ENCODE data around the gene COL4A2.
A peak's percentile ranks its signal among the peaks of the same experiment; 100 is the strongest.

The COL4A2 gene

GRCh38 chr13:110463871-110464510 is 156.9 kb downstream of the COL4A2 start:
- no peak for DNase-seq

DNA sequence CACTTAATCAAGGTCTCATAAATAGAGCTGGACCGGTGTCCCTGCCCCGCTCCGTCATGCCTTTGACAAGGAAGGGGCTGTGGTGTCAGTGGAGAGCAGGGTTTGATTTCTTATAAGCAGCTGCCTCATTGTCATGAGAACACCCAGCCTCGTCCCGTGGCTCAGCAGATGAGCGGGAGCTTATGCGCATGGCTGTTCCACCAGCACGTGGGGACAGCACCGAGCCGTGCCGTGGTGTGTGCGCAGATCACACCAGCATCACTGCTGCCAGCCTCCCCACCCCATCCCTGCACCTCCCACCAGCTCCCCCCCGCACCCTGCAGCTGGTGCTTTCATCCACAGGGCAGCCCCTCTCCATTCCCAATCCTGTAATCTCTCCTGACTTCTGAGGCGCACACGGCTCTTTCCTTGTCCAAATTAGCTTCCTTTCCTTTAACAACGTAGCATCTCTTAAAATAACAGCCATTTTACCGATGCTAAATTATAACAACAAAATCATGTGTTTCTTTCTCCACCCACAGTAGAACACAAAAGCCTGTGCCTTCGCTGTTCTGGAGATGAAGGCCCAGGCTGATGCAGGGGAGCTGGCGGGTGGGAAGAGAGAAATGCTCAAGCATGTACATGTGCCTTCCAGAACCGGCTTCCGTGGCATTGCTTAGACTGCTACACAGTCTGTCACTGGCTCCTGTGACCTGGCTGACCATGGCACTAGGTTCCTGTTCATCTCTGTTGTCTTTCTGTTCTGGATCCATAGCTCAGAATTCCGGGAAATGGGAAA is 157.7 kb downstream of the COL4A2 start:
- no peak for DNase-seq

- DNase-seq: no peak
Measured at GRCh38 chr13:110465696-110466095, 158.6 kb downstream of the COL4A2 start.

DNA sequence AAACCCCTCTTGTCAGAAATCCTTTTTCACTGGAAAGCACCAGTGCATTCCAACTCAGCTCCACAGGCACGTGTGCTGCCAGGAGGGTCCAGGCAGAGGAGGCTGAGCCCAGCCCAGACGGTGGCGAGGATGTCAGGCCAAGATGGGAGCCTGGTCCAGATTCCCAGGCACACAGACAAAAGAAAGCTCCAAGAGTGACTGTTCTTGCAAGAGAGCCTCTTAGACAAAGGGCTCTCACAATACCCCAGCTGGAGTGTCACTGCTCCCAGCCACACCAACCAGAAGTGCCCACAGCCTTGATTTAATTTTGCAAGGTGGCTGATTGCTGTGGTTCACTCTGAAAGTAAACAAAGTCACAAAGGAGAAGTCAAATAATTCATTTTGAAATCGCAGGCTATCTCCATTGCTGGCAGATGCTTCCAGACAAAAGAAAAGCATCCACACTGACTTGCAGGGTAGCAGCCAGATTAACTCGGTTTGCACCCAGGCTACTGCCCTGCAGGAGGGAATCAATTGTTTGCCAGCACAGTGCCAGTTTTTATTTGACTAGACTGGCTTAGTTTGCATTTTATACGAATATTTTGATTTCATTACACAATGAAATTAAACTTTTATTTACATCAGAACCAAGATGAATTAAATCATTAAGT is 159.3 kb downstream of the COL4A2 start:
- DNase-seq: no peak

DNA sequence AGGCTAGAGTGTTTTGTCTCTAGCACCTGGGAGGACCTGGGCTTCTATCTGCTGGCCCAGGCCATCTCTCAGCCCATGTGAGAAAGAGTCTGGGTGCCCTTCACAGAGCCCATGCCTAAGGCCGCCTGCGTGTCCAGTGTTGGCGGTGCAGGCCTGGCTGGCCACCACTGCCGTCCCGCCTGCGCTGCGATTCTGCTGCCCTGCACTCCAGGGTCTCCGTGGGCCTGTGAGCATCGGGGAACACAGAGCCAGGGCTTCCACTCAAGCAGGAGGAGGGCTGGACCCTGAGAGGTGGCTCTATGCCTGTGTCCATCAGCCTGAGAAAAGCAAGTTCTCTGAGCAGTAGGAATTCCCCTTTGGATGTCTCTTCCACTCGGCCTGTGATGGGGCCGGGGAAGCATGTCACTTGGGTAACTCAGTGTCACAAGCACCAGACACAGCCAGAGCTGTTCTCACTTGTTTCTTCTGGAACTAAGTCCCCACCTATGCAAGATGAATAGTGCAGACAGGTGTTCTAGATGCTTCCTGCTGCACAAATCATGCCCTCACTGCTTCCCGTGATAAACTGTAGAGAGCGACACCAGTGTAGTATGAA is 160.5 kb downstream of the COL4A2 start:
- no peak for DNase-seq

GRCh38 chr13:110468986-110469495 is 162.0 kb downstream of the COL4A2 start:
- no peak for DNase-seq

DNA sequence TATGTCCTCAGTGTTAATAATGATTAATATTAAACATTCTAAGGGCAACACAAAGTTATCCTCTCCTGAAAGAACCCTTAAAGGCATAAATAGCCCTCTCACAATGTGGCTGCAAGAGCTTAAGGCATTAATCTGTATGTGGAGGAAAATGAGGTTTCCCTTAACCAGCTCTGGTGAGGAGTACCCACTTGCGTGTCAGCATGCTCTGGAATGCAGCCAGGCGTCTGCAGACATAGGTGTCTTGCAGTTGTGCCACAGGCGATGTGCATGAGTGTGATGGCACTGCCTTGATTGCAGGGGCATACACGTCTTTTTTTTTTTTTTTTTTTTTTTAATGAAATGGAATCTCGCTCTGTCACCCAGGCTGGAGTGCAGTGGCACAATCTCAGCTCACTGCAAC is 162.5 kb downstream of the COL4A2 start:
- no peak for DNase-seq

- DNase-seq: no peak
Measured at GRCh38 chr13:110470272-110471009, 163.4 kb downstream of the COL4A2 start.

GRCh38 chr13:110471156-110471832 is 164.2 kb downstream of the COL4A2 start:
- DNase-seq: no peak

DNA sequence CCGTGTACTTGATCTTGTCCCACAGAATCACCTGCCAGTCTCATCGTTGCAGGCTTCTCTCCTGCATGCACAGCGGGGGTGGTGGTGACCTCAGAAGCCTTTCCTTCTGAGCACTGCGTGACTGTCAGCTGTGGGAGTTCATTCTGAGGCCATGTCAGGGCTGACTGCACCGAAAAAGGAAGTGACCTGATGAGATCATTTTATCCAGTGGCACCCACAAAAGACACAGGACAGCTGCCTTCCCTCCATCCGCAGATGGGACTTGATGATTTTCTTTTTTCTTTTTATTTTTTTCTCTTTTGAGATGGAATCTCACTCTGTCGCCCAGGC is 164.7 kb downstream of the COL4A2 start:
- DNase-seq: peak; percentile 44

DNA sequence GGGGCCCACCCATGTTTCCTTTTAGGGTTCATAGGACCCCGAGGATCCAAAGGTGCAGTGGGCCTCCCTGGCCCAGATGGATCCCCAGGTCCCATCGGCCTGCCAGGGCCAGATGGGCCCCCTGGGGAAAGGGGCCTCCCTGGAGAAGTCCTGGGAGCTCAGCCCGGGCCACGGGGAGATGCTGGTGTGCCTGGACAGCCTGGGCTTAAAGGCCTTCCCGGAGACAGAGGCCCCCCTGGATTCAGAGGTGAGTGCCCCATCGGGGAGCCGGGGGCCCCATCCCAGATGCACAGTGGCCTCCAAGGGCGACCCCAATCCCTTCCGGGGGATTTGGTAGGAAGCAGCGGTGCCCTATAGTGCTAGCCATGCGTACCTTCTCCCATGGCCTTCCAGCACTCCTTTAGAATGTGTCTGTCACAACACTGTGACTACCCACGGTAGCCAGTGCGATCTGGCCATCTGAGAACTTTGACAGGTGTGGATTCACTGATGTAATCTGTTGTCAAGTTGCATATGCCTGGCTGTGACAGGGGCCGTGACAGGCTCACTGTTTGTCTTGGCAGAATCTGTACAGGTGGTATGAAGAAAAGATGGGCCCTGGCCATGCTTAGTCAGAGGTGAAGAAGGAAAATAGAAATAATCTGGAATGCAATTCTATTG is 165.9 kb downstream of the COL4A2 start:
- no peak for DNase-seq

- DNase-seq: no peak
Measured at GRCh38 chr13:110474713-110475112, 167.6 kb downstream of the COL4A2 start.

GRCh38 chr13:110475117-110475516 is 168.0 kb downstream of the COL4A2 start:
- no peak for DNase-seq

DNA sequence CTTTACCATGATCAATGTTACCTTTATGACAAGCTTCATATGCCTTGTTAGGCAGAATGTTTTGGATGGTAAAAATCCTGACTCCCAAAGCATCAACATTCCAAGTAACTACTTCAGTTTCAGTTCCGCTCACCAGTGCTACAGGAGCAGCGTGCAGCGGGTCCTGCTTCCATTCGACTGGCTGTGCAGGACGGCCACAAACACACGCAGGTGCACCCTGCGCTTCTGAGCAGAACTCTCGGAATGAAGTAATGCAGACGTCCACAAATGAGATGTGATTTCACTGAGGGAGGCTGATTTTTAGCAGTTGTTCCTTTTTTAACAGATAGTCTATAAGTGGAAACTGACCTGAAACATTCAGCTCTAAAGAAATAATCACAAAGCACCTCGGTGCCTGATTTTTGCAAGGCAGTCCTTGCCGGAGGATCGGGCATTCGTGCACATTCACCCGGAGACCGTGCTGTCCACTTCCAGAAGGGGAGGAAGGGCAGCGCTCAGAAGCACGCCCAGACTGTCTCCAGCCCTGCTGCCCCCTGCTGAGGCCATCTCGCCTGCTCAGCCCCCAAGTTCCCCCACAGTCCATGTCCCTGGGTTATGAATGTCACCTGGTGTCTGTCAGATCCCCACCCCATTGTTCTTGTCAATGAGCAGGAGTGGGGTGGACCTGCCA is 168.6 kb downstream of the COL4A2 start:
- no peak for DNase-seq

- no peak for DNase-seq
Measured at GRCh38 chr13:110476220-110476617, 169.1 kb downstream of the COL4A2 start.

DNA sequence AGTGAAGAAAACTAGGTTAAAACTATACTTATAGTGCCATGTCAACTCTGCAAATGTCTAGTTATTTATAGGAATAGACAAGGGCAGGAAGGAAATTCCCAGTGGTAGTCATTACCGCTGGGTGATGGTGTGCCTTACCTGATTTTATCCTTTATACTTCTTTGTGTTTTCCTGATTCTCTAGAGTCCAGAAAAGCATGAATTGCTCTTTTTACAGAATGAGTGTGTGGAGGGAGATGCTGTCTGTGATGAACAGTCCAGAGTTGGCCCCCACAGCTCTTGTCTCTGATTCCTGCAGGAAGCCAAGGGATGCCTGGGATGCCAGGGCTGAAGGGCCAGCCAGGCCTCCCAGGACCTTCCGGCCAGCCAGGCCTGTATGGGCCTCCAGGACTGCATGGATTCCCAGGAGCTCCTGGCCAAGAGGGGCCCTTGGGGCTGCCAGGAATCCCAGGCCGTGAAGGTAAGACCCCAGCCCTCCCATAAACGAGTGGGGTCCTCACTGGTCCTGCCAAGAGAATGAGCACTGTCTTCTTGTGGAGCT is 170.7 kb downstream of the COL4A2 start:
- no peak for DNase-seq

DNA sequence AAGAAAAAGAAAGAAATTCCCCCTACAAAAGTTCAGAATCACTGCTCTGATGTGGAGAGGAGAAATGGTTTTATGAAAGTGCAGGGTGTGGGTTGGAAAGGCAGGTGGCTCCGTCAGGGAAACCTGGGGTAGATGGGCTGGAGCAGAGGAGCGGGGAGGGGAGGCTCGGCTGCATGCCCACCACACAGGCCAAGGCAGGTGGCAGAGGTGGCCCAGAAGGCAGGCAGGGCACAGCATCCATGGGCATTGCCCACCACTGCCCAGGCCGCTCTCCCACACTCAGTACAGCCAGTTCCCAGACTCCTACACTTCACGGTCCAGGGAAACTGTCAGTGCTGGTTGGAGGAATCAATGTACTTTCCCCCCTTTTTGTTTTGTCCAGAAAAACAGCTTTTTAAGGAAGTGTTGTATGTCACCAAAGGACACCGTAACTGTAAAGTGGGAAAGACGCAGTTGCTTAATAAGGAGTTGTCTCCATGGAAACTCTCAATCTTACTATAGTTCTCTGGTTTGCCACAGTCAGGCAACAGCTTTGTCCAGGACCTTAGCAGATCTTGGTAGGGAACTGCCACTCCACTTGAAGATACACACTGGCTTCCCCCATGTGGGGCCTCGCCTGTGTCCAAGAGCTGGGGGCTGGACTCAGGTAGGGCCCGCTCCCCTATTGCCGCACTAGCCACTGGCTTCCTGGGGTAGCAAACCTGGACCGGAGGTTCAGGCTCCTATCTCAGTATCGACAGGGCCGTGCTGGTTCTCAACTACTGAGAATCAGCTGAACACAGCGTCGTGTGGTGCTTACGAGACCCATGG is 171.5 kb downstream of the COL4A2 start:
- no peak for DNase-seq

GRCh38 chr13:110479215-110479545 is 172.1 kb downstream of the COL4A2 start:
- no peak for DNase-seq

GRCh38 chr13:110479648-110480047 is 172.6 kb downstream of the COL4A2 start:
- DNase-seq: no peak

- DNase-seq: no peak
Measured at GRCh38 chr13:110480161-110480560, 173.1 kb downstream of the COL4A2 start.

All from KG1 (cell line).